ENCODE measurements around the gene DNAJB2.
"Not testable (repeated sequence)": the region's sequence is repeated elsewhere in the genome, so short reads cannot be mapped to it uniquely, and the experiment has no call there.

Gene DNAJB2

DNA sequence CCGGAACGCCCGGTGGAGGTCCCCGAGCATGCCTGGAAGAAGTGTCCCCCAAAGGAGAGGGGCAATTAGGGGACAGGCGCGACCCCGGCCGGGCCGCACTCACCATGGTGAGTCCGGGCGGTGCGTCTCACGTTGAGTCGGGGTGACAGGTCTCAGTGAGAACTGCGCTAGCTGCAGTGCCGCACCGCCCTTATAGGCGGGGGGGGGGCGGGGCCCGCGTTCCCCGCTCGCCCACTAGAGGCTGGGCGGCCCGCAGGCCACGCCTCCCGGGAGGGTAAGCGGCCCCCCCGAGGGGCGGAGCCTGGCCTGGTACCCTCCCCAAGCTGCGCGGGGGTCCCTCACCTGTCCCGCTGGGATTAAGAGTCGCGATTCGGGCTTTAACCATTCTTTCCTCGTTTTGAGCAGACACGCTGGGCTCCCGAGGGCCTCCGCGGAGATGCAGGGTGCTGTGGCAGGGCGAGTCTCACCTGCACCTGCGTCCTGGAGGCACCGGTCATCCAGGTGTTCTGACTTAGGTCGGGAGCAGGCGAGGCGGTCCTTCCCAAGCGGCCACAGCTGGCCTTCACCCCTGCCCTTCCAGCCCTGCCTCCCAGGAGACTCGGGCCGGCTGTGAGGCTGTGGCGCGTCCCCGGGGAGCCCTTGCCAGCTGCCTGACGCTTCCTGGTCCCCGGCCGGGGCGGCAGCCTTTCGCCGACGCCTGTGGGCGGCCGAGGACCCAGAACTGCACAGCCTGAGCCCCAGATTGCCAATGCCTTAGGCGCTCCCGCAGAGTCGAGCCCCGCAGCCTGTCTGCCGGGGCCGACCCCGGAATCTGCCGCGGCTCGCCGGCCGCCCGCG is 25.2 kb upstream of the DNAJB2 start, which contains the start of gene TUBA4A:
Gene TUBA4A (minus strand): TSS at position 166 of the 837 bp plus-strand sequence. CDS start 60 bp downstream, at position 106.
- POLR2A ChIA-PET: interaction anchor here (0.7 to 1.6 kb wide), 7 partner anchors 9 to 48 kb away, joined by 3 to 9 read pairs (median 3); partner anchors contain the start of genes ANKZF1, ATG9A, GLB1L and STK16
- Histone ChIP-seq H3K4me1 (ENCODE audit: control extremely low read depth in 1 of 4, control insufficient read depth in 4 of 4, insufficient read depth in 4 of 4, low read length in 3 of 4) (peaks cover 10 to 59% (median 56%) of the 10 kb centered on the region in 4 experiments), H3K4me3 (ENCODE audit: control insufficient read depth in 1 of 7, extremely low read depth in 1 of 7, insufficient read depth in 4 of 7, low read depth in 2 of 7, low read length in 6 of 7) (peak within 1 kb of the TSS; percentile 51 to 97 (median 75)), H3K27ac (ENCODE audit: insufficient read depth in 1 of 2, low read depth in 1 of 2, low read length in 2 of 2, poor library complexity in 1 of 2, severe bottlenecking in 2 of 2) (peak within 1 kb of the TSS in 1 of 2 experiments; percentile 58), H3K9me3 (ENCODE audit: control extremely low read depth in 1 of 5, control insufficient read depth in 4 of 5, insufficient read depth in 2 of 5, low read depth in 1 of 5, low read length in 4 of 5) (no peaks in the 10 kb centered on the region), H3K36me3 (ENCODE audit: control insufficient read depth in 4 of 4, insufficient read depth in 4 of 4, low read length in 3 of 4) (peaks cover 0 to 15% (median 9%) of the 10 kb centered on the region in 4 experiments), H3K27me3 (replicated peaks in 2 of 5; ENCODE audit: control insufficient read depth in 4 of 5, insufficient read depth in 5 of 5, low read length in 4 of 5) (peaks cover 0 to 10% (median 0%) of the 10 kb centered on the region in 5 experiments)
- DNase-seq: peak; percentile 67 to 84 (median 82)
- 0% methylated on average over 66 of the region's 76 CpGs for WGBS (ENCODE audit: insufficient coverage)
- CTCF ChIA-PET: interaction anchor here (0.9 to 8.7 kb wide), 13 partner anchors 9 to 100 kb away, joined by 3 to 81 read pairs (median 4); partner anchors contain the start of genes ANKZF1, ATG9A, DNAJB2 and GLB1L

DNA sequence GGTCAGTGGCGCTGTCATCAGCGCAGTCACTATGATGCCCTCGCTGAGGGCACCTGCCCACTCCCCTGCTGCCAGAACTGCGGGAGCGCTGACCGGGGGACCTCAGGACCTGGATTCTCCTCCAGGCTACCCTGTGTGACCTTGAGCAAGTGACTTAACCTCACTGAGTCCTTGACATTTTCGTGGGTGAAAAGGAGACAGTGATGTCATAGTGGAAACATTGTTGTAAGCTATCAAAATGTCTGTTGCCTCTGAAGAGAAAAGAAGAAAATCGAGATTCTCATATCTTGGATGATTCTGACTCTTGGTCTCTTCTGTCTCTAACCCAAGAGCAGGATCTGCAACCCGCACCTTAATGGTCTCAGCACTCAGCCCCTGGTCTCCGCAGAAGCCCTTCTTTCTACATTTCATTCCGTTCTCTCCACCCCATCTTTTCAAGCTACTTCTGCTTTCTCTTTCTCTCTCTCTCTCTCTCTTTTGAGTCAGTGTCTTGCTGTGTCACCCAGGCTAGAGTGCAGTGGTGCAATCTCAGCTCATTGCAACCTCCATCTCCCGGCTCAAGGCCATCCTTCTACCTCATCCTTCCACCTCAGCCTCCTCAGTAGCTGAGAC is 24.5 kb upstream of the DNAJB2 start:
- peaks cover 6 to 52% (median 48%) of the 10 kb centered on the region in 4 experiments for H3K4me1 ChIP-seq (ENCODE audit: control extremely low read depth in 1 of 4, control insufficient read depth in 4 of 4, insufficient read depth in 4 of 4, low read length in 3 of 4)
- CTCF ChIA-PET: interaction anchor here (1.0 to 8.7 kb wide), 15 partner anchors 9 to 99 kb away, joined by 3 to 81 read pairs (median 4); partner anchors contain the start of genes ANKZF1, ATG9A, DNAJB2 and GLB1L
- H3K4me3 ChIP-seq (ENCODE audit: control insufficient read depth in 1 of 7, extremely low read depth in 1 of 7, insufficient read depth in 4 of 7, low read depth in 2 of 7, low read length in 6 of 7): peak overlapping the region; percentile 51 to 97 (median 75)

DNA sequence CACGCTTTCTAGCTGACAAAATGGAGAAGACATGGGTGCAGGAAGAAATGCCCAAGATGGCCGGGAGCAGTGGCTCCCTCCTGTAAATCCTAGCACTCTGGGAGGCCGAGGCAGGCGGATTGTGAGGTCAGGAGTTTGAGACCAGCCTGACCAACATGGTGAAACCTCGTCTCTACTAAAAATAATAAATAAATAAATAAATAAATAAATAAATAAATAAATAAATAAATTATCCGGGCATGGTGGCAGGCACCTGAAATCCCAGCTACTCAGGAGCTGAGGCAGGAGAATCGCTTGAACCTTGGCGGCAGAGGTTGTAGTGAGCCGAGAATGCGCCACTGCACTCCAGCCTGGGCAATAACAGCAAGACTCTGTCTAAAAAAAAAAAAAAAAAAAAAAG is 20.2 kb upstream of the DNAJB2 start:
- 95% methylated on average over 4 of the region's 10 CpGs for WGBS (ENCODE audit: insufficient coverage)
- POLR2A ChIA-PET: not testable (repeated sequence)

More for the DNA sequence above, 24.5 kb upstream of the DNAJB2 start:
- H3K36me3 ChIP-seq (ENCODE audit: control insufficient read depth in 4 of 4, insufficient read depth in 4 of 4, low read length in 3 of 4): peaks cover 0 to 15% (median 7%) of the 10 kb centered on the region in 4 experiments
- no peak overlapping the region for H3K27ac ChIP-seq (ENCODE audit: insufficient read depth in 1 of 2, low read depth in 1 of 2, low read length in 2 of 2, poor library complexity in 1 of 2, severe bottlenecking in 2 of 2)
- peak; percentile 61 to 87 (median 80) for DNase-seq
- POLR2A ChIA-PET: interaction anchor here (1.0 to 1.6 kb wide), 4 partner anchors 26 to 48 kb away, joined by 3 to 5 read pairs (median 4); partner anchors contain the start of genes ANKZF1, ATG9A and ZFAND2B
- 2% methylated on average over 5 of the region's 12 CpGs for WGBS (ENCODE audit: insufficient coverage)
- peaks cover 0 to 10% (median 0%) of the 10 kb centered on the region in 5 experiments for H3K27me3 ChIP-seq (replicated peaks in 2 of 5; ENCODE audit: control insufficient read depth in 4 of 5, insufficient read depth in 5 of 5, low read length in 4 of 5)
- H3K9me3 ChIP-seq (ENCODE audit: control extremely low read depth in 1 of 5, control insufficient read depth in 4 of 5, insufficient read depth in 2 of 5, low read depth in 1 of 5, low read length in 4 of 5): no peaks in the 10 kb centered on the region

DNA sequence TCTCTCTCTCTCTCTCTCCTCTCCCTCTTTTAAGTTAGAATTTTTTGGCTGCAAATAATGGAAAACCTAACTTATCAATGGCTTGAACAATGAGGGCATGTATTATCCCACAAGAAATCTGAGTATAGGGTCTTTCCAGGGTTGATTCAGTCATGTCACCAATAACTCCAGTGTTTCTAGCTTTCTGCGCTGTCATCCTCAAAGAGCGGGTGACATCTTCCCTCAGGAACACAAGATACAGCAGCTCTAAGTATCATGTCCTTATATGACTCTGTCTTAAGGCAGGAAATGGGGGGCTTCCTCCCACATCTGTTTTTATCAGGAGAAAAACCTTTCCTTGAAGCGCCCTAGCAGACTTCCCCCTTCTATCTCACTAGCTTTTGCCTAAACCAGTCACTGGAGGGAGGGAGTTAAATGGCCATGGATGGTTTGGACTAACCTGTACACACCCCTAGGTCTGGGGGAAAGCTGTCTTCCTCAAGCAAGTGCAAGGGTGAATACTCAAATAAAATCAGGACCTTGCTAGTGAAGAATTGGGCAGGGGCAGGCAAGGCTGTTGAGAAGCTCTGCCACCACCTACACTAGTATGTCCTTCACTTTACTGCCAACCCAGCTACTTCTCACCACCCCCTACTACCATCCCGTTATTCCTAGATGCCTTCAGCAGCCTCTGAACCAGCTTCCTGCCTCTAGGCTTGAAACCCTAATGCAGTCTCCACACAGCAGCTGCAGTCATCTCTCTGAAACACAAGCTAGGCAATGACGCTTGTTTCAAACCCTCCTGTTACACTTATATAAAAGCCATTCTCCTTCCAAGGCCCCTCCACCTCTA is 17.9 kb upstream of the DNAJB2 start:
- H3K27me3 ChIP-seq (replicated peaks in 2 of 5; ENCODE audit: control insufficient read depth in 4 of 5, insufficient read depth in 5 of 5, low read length in 4 of 5): peaks cover 0 to 2% (median 0%) of the 10 kb centered on the region in 5 experiments
- ChIA-PET POLR2A (no interaction called here), CTCF (interaction anchor here (1.0 to 2.2 kb wide), 10 partner anchors 10 to 102 kb away, joined by 3 to 11 read pairs (median 4); no protein-coding TSS in a partner anchor)
- H3K36me3 ChIP-seq (ENCODE audit: control insufficient read depth in 4 of 4, insufficient read depth in 4 of 4, low read length in 3 of 4): no peaks in the 10 kb centered on the region
- peaks cover 0 to 14% (median 6%) of the 10 kb centered on the region in 4 experiments for H3K4me1 ChIP-seq (ENCODE audit: control extremely low read depth in 1 of 4, control insufficient read depth in 4 of 4, insufficient read depth in 4 of 4, low read length in 3 of 4)
- no peak overlapping the region for H3K4me3 ChIP-seq (ENCODE audit: control insufficient read depth in 1 of 7, extremely low read depth in 1 of 7, insufficient read depth in 4 of 7, low read depth in 2 of 7, low read length in 6 of 7)
- H3K27ac ChIP-seq (ENCODE audit: insufficient read depth in 1 of 2, low read depth in 1 of 2, low read length in 2 of 2, poor library complexity in 1 of 2, severe bottlenecking in 2 of 2): no peak overlapping the region
- no peak for DNase-seq
- H3K9me3 ChIP-seq (ENCODE audit: control extremely low read depth in 1 of 5, control insufficient read depth in 4 of 5, insufficient read depth in 2 of 5, low read depth in 1 of 5, low read length in 4 of 5): no peaks in the 10 kb centered on the region
- WGBS (ENCODE audit: insufficient coverage): 61% methylated on average over 2 of the region's 5 CpGs

More for the DNA sequence above, 20.2 kb upstream of the DNAJB2 start:
- CTCF ChIA-PET: interaction anchor here (1.0 to 8.7 kb wide), 2 partner anchors 12 to 19 kb away, joined by 3 to 81 read pairs; partner anchors contain the start of gene DNAJB2
- H3K36me3 ChIP-seq (ENCODE audit: control insufficient read depth in 4 of 4, insufficient read depth in 4 of 4, low read length in 3 of 4); H3K27me3 ChIP-seq (replicated peaks in 2 of 5; ENCODE audit: control insufficient read depth in 4 of 5, insufficient read depth in 5 of 5, low read length in 4 of 5); DNase-seq; H3K27ac ChIP-seq (ENCODE audit: insufficient read depth in 1 of 2, low read depth in 1 of 2, low read length in 2 of 2, poor library complexity in 1 of 2, severe bottlenecking in 2 of 2); H3K4me3 ChIP-seq (ENCODE audit: control insufficient read depth in 1 of 7, extremely low read depth in 1 of 7, insufficient read depth in 4 of 7, low read depth in 2 of 7, low read length in 6 of 7); H3K9me3 ChIP-seq (ENCODE audit: control extremely low read depth in 1 of 5, control insufficient read depth in 4 of 5, insufficient read depth in 2 of 5, low read depth in 1 of 5, low read length in 4 of 5): not testable (repeated sequence)
- H3K4me1 ChIP-seq (ENCODE audit: control extremely low read depth in 1 of 4, control insufficient read depth in 4 of 4, insufficient read depth in 4 of 4, low read length in 3 of 4): peaks cover 0 to 28% (median 19%) of the 10 kb centered on the region in 4 experiments

DNA sequence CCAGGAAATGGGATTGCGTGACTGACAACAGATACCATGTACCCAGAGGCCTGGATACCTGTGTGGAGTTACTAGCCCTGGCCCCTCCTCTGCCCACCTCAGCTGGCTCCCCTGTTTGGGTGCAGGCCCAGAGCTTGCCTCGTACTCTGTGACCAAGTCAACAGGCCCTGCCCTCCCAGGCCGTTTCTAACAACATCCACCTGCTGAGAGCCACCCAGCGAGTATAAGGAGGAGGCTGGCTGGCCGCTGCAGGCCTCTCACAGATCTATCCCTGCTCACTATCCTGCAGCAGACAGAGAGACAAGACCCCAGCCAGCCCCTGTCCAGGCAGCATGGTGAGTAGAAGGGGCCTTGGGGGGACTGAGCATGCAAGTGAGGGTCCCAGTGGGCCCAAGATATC is 12.9 kb upstream of the DNAJB2 start:
- no peaks in the 10 kb centered on the region for H3K9me3 ChIP-seq (ENCODE audit: control extremely low read depth in 1 of 5, control insufficient read depth in 4 of 5, insufficient read depth in 2 of 5, low read depth in 1 of 5, low read length in 4 of 5)
- WGBS (ENCODE audit: insufficient coverage): 100% methylated on average over 5 of the region's 5 CpGs
- H3K4me1 ChIP-seq (ENCODE audit: control extremely low read depth in 1 of 4, control insufficient read depth in 4 of 4, insufficient read depth in 4 of 4, low read length in 3 of 4): peaks cover 0 to 6% (median 2%) of the 10 kb centered on the region in 4 experiments
- no peak overlapping the region for H3K4me3 ChIP-seq (ENCODE audit: control insufficient read depth in 1 of 7, extremely low read depth in 1 of 7, insufficient read depth in 4 of 7, low read depth in 2 of 7, low read length in 6 of 7)
- H3K27ac ChIP-seq (ENCODE audit: insufficient read depth in 1 of 2, low read depth in 1 of 2, low read length in 2 of 2, poor library complexity in 1 of 2, severe bottlenecking in 2 of 2): no peak overlapping the region
- DNase-seq: no peak
- H3K27me3 ChIP-seq (replicated peaks in 2 of 5; ENCODE audit: control insufficient read depth in 4 of 5, insufficient read depth in 5 of 5, low read length in 4 of 5): peaks cover 0 to 5% (median 0%) of the 10 kb centered on the region in 5 experiments
- ChIA-PET POLR2A (no interaction called here), CTCF (interaction anchor here (1.0 to 4.7 kb wide), 6 partner anchors 8 to 34 kb away, joined by 3 to 15 read pairs (median 4); partner anchors contain the start of gene DNAJB2)
- no peaks in the 10 kb centered on the region for H3K36me3 ChIP-seq (ENCODE audit: control insufficient read depth in 4 of 4, insufficient read depth in 4 of 4, low read length in 3 of 4)

DNA sequence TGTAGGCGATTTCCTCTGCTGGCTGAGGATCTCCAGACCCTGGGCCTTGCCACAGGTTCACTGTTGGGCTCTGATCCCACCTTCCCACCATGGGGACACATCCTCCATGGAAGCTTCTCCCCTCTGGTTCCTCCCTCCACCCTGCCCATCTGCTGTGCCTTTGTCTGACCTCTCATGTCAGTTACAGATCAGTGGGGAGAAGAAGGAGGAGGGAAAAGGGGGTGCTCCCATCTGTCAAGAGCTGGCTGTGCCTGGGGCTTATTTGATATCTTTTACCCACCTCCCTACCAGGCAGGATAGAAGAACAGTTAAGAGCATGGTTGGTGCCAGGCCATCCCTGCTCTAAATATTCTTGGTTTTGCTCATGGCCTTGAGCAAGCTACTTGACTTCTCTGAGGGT is 12.3 kb upstream of the DNAJB2 start:
- DNase-seq: no peak
- peaks cover 0 to 7% (median 0%) of the 10 kb centered on the region in 5 experiments for H3K27me3 ChIP-seq (replicated peaks in 2 of 5; ENCODE audit: control insufficient read depth in 4 of 5, insufficient read depth in 5 of 5, low read length in 4 of 5)
- no CpG with 5 or more reads among the region's 1 CpG for WGBS (ENCODE audit: insufficient coverage)
- no peak overlapping the region for H3K27ac ChIP-seq (ENCODE audit: insufficient read depth in 1 of 2, low read depth in 1 of 2, low read length in 2 of 2, poor library complexity in 1 of 2, severe bottlenecking in 2 of 2)
- CTCF ChIA-PET: interaction anchor here (0.8 to 4.7 kb wide), 6 partner anchors 9 to 28 kb away, joined by 3 to 15 read pairs (median 4); partner anchors contain the start of gene TUBA4A
- H3K4me3 ChIP-seq (ENCODE audit: control insufficient read depth in 1 of 7, extremely low read depth in 1 of 7, insufficient read depth in 4 of 7, low read depth in 2 of 7, low read length in 6 of 7): no peak overlapping the region
- H3K36me3 ChIP-seq (ENCODE audit: control insufficient read depth in 4 of 4, insufficient read depth in 4 of 4, low read length in 3 of 4): no peaks in the 10 kb centered on the region
- no peaks in the 10 kb centered on the region for H3K4me1 ChIP-seq (ENCODE audit: control extremely low read depth in 1 of 4, control insufficient read depth in 4 of 4, insufficient read depth in 4 of 4, low read length in 3 of 4)
- no peaks in the 10 kb centered on the region for H3K9me3 ChIP-seq (ENCODE audit: control extremely low read depth in 1 of 5, control insufficient read depth in 4 of 5, insufficient read depth in 2 of 5, low read depth in 1 of 5, low read length in 4 of 5)
- POLR2A ChIA-PET: no interaction called here
